ENCODE data around the gene GAB4. TPM values are rescaled to one million over a fixed set of nuclear protein-coding genes. Genes with fewer than 3 reads are reported as not detected.

The GAB4 gene
- polyA plus RNA-seq, 2 of the 4 experiments (the other 2 are of a cell fraction), result not detected

DNA sequence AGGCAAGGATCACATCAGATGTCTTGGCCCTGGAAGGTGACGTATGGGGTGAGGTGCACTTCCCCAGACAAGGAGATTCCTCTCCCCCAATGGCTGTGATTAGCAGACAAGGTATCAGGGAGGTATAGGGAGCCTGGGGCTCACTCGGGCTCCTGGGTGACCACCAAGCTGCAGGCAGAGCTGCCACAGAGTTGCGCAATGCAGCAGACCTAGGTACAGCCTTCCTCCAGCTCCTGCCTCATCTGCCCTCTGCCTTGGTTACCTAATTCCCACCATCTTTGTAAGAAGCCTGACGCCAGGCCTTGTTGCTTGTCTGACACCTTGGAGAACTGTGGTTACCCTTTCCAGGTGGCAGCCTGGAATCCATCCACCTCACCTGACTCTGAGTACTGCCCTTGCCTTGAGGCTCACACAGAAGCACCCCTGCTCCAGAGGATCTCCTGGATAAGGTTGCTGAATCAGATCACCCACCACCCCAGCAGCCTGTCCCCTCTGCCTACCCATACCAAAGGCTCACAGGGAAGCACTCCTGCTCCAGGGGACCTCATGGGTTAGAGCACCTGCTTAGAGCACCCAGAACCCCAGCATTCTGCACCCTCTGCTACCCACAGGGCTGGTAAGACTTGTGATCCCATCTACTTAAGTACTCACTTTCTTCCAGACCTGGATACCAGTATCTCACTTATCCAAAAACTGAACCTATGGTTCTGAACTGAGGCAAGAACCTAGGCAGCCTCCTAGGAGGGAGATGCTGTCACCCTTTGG is 40.4 kb downstream of the GAB4 start:
- H3K4me2 ChIP-seq, result no peak overlapping the region
- TF ChIP-seq HOXB5 (CRISPR knock-in tag; IDR thresholded peaks at IDR 0.05), result no peak
- TF ChIP-seq ZSCAN20 (CRISPR knock-in tag; IDR thresholded peaks at IDR 0.05), result no peak
- no peak for TF ChIP-seq ZC3H11A (IDR thresholded peaks at IDR 0.05)
- TF ChIP-seq, protein P1, sequence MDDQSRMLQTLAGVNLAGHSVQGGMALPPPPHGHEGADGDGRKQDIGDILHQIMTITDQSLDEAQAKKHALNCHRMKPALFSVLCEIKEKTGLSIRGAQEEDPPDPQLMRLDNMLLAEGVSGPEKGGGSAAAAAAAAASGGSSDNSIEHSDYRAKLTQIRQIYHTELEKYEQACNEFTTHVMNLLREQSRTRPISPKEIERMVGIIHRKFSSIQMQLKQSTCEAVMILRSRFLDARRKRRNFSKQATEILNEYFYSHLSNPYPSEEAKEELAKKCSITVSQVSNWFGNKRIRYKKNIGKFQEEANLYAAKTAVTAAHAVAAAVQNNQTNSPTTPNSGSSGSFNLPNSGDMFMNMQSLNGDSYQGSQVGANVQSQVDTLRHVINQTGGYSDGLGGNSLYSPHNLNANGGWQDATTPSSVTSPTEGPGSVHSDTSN (IDR thresholded peaks at IDR 0.05), result no peak
- TF ChIP-seq EHMT2 (IDR thresholded peaks at IDR 0.05; ENCODE audit: low read depth), result no peak
- TF ChIP-seq CTCF (IDR thresholded peaks at IDR 0.05), result no peak
- H3K27ac ChIP-seq, result no peak overlapping the region
- ChIA-PET CTCF (no interaction called here), POLR2A (no interaction called here)
- no peak for ATAC-seq
- H3K4me3 ChIP-seq, result no peak overlapping the region
- H3K9me3 ChIP-seq, result no peaks in the 10 kb centered on the region
- WGBS (ENCODE audit: missing lambda C conversion rate), result no CpG with 5 or more reads among the region's 4 CpGs
- no peaks in the 10 kb centered on the region for H3K4me1 ChIP-seq
- no peak for FAIRE-seq
- no peak for DNase-seq (ENCODE audit: low read depth in 1 of 2, low spot score in 1 of 2)

- CTCF ChIA-PET, result no interaction called here
- WGBS (ENCODE audit: missing lambda C conversion rate), result 37% methylated on average over 6 of the region's 6 CpGs
- POLR2A ChIA-PET, result no interaction called here
Observed at GRCh38 chr22:16966251-16966650, 41.8 kb downstream of the GAB4 start.

DNA sequence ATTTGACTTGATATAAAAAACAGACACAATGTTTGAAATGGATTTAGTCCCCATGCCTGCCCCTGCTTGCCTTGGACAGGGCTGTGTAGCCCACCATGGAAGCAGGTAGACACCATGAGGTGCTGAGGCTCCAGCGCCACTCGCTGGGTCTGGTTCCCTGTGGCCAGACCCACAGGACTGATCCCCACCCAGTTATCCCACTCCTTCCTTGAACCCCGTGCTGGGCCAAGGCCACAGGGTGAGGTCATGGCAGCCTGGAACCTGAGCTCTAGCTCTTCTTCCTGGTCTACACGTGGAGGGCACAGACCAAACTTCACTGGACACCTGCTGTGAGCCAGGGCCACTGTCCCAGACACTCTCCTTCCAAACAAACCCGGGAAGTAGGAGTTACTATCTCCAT is 42.5 kb downstream of the GAB4 start:
- Histone ChIP-seq H3K9me3 (no peaks in the 10 kb centered on the region), H3K4me3 (no peak overlapping the region), H3K27ac (no peak overlapping the region), H3K4me1 (no peaks in the 10 kb centered on the region), H3K4me2 (no peak overlapping the region)
- ChIA-PET POLR2A (no interaction called here), CTCF (interaction anchor here (1.0 kb wide), 1 partner anchor 49 kb away, joined by 3 read pairs; no protein-coding TSS in a partner anchor)
- WGBS (ENCODE audit: missing lambda C conversion rate), result 39% methylated on average over 4 of the region's 5 CpGs
- ATAC-seq (no peak), DNase-seq (ENCODE audit: low read depth in 1 of 2, low spot score in 1 of 2) (no peak), FAIRE-seq (no peak)
- TF ChIP-seq, protein P2, sequence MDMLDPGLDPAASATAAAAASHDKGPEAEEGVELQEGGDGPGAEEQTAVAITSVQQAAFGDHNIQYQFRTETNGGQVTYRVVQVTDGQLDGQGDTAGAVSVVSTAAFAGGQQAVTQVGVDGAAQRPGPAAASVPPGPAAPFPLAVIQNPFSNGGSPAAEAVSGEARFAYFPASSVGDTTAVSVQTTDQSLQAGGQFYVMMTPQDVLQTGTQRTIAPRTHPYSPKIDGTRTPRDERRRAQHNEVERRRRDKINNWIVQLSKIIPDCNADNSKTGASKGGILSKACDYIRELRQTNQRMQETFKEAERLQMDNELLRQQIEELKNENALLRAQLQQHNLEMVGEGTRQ (IDR thresholded peaks at IDR 0.05), result no peak
- TF ChIP-seq ZNF302 (CRISPR knock-in tag; IDR thresholded peaks at IDR 0.05), result no peak
- no peak for TF ChIP-seq SREBF2 (IDR thresholded peaks at IDR 0.05)
- TF ChIP-seq CBX2 (IDR thresholded peaks at IDR 0.05; ENCODE audit: borderline replicate concordance, low read depth), result no peak
- TF ChIP-seq NR3C1 (IDR thresholded peaks at IDR 0.05), result no peak
- TF ChIP-seq TFCP2L1 (CRISPR knock-in tag; IDR thresholded peaks at IDR 0.05), result no peak
- no peak for TF ChIP-seq CBX8 (IDR thresholded peaks at IDR 0.05)
- TF ChIP-seq CHD4 (IDR thresholded peaks at IDR 0.05; ENCODE audit: borderline replicate concordance), result no peak
- TF ChIP-seq NPAS2 (CRISPR knock-in tag; IDR thresholded peaks at IDR 0.05; ENCODE audit: borderline replicate concordance), result no peak
- no peak for TF ChIP-seq HDAC2 (IDR thresholded peaks at IDR 0.05)
- TF ChIP-seq EHMT2 (IDR thresholded peaks at IDR 0.05; ENCODE audit: low read depth), result no peak
- TF ChIP-seq, protein P3, sequence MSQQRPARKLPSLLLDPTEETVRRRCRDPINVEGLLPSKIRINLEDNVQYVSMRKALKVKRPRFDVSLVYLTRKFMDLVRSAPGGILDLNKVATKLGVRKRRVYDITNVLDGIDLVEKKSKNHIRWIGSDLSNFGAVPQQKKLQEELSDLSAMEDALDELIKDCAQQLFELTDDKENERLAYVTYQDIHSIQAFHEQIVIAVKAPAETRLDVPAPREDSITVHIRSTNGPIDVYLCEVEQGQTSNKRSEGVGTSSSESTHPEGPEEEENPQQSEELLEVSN (IDR thresholded peaks at IDR 0.05; ENCODE audit: borderline replicate concordance, low read depth), result no peak
- no peak for TF ChIP-seq FOXS1 (CRISPR knock-in tag; IDR thresholded peaks at IDR 0.05)

More at GRCh38 chr22:16966251-16966650, 41.8 kb downstream of the GAB4 start:
- no peaks in the 10 kb centered on the region for H3K9me3 ChIP-seq
- no peaks in the 10 kb centered on the region for H3K4me1 ChIP-seq
- no peak for DNase-seq (ENCODE audit: low read depth in 1 of 2, low spot score in 1 of 2)
- no peak for ATAC-seq
- no peak overlapping the region for H3K4me2 ChIP-seq
- H3K27ac ChIP-seq, result no peak overlapping the region
- no peak for FAIRE-seq
- no peak overlapping the region for H3K4me3 ChIP-seq
- no peak for TF ChIP-seq SREBF2 (IDR thresholded peaks at IDR 0.05)
- no peak for TF ChIP-seq HDAC2 (IDR thresholded peaks at IDR 0.05)
- no peak for TF ChIP-seq RFX5 (IDR thresholded peaks at IDR 0.05)
- no peak for TF ChIP-seq NFE2L2 (conservative IDR thresholded peaks at IDR 0.05; ENCODE audit: low read length)
- no peak for TF ChIP-seq NPAS2 (CRISPR knock-in tag; IDR thresholded peaks at IDR 0.05; ENCODE audit: borderline replicate concordance)
- no peak for TF ChIP-seq POLR2A (IDR thresholded peaks at IDR 0.05; ENCODE audit: low read length)
- TF ChIP-seq SMC3 (IDR thresholded peaks at IDR 0.05), result no peak
- TF ChIP-seq JUNB (IDR thresholded peaks at IDR 0.05), result no peak
- TF ChIP-seq, protein P2 (IDR thresholded peaks at IDR 0.05), result no peak
- TF ChIP-seq ESRRA (IDR thresholded peaks at IDR 0.05; ENCODE audit: borderline replicate concordance, low read length), result no peak
- TF ChIP-seq, protein P1 (IDR thresholded peaks at IDR 0.05), result no peak

Measured in A549 (cell line).